ENCODE measurements around the gene PCLO.
"Not testable (repeated sequence)": the region's sequence is repeated elsewhere in the genome, so short reads cannot be mapped to it uniquely, and the experiment has no call there.

The PCLO gene

DNA sequence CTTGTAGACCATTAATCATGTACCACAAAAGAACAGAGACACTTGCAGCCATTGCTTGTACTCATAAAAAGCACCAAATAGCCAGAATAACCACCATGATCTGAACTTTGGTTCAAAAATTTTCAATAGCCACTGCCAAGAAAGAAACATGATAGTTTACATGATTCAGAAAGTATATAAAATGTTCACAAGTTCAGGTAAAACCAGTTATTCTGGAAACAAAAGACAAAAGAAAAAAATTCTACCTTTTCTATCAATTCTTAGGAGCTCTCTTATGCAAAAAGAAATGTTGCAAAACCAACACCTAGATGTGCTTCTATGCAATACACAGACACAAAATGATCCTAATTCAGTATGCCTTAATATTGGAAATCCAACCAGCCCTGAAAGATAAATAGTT, 108.7 kb downstream of the PCLO start:
- H3K27ac ChIP-seq: no peak overlapping the region
- TF ChIP-seq, protein P1, sequence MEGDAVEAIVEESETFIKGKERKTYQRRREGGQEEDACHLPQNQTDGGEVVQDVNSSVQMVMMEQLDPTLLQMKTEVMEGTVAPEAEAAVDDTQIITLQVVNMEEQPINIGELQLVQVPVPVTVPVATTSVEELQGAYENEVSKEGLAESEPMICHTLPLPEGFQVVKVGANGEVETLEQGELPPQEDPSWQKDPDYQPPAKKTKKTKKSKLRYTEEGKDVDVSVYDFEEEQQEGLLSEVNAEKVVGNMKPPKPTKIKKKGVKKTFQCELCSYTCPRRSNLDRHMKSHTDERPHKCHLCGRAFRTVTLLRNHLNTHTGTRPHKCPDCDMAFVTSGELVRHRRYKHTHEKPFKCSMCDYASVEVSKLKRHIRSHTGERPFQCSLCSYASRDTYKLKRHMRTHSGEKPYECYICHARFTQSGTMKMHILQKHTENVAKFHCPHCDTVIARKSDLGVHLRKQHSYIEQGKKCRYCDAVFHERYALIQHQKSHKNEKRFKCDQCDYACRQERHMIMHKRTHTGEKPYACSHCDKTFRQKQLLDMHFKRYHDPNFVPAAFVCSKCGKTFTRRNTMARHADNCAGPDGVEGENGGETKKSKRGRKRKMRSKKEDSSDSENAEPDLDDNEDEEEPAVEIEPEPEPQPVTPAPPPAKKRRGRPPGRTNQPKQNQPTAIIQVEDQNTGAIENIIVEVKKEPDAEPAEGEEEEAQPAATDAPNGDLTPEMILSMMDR (IDR thresholded peaks at IDR 0.05): no peak
- TF ChIP-seq ZFX (IDR thresholded peaks at IDR 0.05; ENCODE audit: borderline replicate concordance): no peak

DNA sequence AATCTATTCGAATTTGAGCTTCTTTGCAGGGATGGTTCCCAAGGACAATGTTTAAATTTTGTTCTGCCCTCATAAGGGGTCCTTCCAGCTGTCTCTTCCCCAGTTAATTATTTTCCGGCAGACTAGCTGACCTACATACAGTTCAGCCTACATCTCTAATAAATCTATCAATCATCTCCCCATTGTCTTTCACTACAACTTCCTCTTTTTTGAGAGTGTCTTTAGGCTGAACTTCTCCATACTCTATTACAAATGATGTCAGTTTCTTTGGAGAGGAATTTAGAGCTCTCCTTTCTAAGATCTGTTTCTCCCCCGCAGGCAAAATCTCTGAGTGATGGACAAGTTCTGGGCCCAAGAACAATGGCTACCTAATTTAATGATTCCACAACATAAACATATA, 122.2 kb downstream of the PCLO start:
- H3K27ac ChIP-seq: no peak overlapping the region
- TF ChIP-seq ZFX (IDR thresholded peaks at IDR 0.05; ENCODE audit: borderline replicate concordance): no peak
- TF ChIP-seq, protein P1 (IDR thresholded peaks at IDR 0.05): no peak

DNA sequence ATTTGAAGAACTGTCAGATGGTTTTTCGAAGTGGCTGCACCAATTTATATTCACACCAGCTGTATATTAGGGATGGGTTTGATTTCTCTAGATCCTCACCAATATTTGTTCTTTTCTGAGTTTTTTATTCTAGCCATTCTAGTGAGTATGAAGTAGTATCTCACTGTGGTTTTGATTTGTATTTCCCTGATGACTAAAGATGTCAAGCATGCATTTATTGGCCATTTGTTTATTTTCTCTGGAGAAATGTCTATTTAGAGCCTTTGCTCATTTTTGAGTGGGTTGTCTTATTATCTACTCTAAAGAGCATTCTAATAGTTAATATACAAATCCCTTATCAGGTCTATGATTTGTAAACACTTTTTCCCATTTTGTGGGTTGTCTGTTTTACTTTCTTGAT, 123.9 kb downstream of the PCLO start:
- no peak for TF ChIP-seq ZFX (IDR thresholded peaks at IDR 0.05; ENCODE audit: borderline replicate concordance)
- no peak overlapping the region for H3K27ac ChIP-seq

DNA sequence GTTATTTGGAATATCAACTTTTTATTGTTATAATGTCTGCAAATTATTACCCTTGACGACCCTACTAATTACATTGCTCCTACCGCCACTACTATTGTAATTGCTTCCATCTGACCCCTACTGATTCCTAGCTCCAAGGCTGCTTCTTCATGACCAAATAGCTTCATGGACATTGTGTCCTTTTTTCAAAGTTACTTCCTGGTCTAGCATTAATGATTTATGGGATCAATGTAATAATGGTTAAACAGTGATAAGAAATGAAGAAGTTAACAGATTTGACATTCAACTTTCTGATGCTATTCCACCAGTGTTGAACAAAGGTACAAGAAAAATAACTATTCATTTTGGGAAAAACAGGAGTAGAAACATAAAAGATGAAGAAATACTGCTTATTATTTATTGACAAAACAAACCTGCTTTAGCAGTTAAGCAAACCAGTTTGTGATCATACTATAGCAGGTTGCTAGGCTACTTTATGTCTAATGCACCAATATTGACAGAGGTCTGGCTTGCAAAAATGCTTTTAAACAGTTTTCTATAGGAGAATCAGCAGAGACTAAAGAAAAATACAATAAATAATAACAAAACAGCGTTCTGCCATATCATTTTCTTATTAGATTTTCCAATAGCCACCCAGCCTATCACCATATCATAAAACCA, 125.8 kb downstream of the PCLO start:
- TF ChIP-seq, protein P1 (IDR thresholded peaks at IDR 0.05): no peak
- TF ChIP-seq ZFX (IDR thresholded peaks at IDR 0.05; ENCODE audit: borderline replicate concordance): no peak
- H3K27ac ChIP-seq: no peak overlapping the region

DNA sequence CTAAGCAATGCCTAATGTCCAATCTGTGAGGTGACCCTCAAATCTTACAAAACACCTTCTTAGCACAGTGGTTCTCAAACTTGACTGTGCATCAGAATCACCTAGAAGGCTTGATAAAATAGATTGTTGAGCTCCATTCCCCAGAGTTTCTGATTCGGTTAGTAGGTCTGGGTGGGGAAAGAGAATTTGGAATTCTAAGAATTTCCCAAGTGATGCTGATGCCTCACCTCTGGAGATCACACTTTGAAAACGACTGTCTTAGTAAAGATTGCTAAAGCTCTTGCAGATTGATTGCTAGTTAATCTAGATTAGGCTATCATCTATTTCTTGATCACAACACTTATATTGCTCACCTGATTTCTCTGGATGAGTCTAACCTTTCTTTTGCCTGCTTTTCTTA, 126.6 kb downstream of the PCLO start:
- no peak for TF ChIP-seq ZFX (IDR thresholded peaks at IDR 0.05; ENCODE audit: borderline replicate concordance)
- H3K27ac ChIP-seq: no peak overlapping the region

DNA sequence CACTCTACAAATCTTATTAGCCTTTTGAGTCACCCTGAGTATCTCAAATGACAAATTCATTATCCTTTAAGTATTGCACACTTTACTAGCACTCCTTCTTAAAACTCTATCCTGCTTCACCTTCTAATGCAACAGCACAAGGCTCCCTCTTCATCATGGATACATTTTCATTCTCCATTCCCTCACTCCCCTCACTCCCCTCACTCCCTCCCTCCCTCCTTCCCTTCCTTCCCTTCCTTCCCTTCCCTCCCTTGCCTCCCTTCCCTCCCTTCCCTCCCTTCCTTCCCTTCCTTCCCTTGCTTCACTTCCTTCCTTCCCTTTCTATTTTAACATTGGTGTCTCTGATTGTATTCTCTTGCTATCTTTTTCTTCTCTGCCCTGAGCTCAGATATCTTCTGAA, 130.5 kb downstream of the PCLO start:
- no peak for TF ChIP-seq ZFX (IDR thresholded peaks at IDR 0.05; ENCODE audit: borderline replicate concordance)
- TF ChIP-seq, protein P1 (IDR thresholded peaks at IDR 0.05): no peak
- no peak overlapping the region for H3K27ac ChIP-seq

DNA sequence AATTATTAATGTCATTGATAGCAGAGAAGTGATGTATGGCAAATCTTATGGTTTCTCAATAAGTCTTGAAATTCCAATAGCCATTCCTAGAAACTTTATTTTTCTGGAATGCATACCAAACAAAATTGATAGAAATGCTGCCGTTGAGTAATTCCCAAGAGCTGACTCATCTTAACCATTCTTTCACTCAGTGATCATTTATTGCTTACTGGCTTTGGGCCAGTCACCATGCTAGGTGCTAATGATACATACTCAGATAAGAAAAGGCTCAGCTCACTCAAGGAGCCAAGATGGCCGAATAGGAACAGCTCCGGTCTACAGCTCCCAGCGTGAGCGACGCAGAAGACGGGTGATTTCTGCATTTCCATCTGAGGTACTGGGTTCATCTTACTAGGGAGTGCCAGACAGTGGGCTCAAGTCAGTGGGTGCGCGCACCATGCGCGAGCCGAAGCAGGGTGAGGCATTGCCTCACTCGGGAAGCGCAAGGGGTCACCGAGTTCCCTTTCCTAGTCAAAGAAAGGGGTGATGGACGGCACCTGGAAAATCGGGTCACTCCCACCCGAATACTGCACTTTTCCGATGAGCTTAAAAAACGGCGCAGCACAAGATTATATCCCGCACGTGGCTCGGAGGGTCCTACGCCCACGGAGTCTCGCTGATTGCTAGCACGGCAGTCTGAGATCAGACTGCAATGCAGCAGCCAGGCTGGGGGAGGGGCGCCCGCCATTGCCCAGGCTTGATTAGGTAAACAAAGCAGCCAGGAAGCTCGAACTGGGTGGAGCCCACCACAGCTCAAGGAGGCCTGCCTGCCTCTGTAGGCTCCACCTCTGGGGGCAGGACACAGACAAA, 138.6 kb downstream of the PCLO start:
- H3K27ac ChIP-seq: not testable (repeated sequence)

DNA sequence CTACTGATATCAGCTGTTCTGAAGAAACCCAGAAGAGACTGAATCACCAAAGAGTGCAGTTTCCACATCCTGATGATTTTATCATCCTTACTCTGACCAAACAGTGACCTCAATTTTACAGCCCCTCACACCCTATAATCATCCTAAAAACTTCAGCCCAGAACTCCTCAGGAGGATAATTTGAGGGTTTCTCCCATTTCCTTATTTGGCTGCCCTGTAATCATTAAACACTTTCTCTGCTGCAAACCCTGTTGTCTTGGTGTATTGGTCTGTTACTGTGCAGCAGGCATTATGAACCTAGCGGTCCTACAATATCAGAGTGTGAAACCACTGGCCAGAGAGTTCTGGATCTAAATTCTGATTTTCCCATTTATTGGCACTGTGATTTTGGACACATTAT, 141.7 kb downstream of the PCLO start:
- H3K27ac ChIP-seq: no peak overlapping the region
- TF ChIP-seq, protein P1 (IDR thresholded peaks at IDR 0.05): no peak
- TF ChIP-seq ZFX (IDR thresholded peaks at IDR 0.05; ENCODE audit: borderline replicate concordance): no peak

DNA sequence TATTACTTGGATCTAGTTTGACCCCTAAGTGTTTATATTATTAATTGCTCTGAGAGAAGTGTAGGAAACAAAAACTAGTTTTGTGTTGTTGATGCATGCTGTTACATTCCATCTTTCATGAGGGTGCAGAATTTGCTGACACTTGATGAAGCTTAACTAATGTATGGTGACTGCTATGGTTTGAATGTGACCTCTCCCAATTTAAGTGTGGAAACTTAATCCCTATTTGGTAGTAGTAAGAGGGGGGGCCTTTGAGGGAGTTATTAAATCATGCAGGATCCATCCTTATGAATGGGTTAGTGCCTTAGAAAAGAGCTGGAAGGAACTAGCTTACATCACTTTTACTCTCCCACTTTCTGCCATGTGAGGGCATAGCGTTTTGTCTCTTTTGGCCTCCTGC, 142.5 kb downstream of the PCLO start:
- no peak for TF ChIP-seq ZFX (IDR thresholded peaks at IDR 0.05; ENCODE audit: borderline replicate concordance)
- TF ChIP-seq, protein P1 (IDR thresholded peaks at IDR 0.05): no peak
- no peak overlapping the region for H3K27ac ChIP-seq
